ENCODE data around the gene DAAM1.

The DAAM1 gene

DNA sequence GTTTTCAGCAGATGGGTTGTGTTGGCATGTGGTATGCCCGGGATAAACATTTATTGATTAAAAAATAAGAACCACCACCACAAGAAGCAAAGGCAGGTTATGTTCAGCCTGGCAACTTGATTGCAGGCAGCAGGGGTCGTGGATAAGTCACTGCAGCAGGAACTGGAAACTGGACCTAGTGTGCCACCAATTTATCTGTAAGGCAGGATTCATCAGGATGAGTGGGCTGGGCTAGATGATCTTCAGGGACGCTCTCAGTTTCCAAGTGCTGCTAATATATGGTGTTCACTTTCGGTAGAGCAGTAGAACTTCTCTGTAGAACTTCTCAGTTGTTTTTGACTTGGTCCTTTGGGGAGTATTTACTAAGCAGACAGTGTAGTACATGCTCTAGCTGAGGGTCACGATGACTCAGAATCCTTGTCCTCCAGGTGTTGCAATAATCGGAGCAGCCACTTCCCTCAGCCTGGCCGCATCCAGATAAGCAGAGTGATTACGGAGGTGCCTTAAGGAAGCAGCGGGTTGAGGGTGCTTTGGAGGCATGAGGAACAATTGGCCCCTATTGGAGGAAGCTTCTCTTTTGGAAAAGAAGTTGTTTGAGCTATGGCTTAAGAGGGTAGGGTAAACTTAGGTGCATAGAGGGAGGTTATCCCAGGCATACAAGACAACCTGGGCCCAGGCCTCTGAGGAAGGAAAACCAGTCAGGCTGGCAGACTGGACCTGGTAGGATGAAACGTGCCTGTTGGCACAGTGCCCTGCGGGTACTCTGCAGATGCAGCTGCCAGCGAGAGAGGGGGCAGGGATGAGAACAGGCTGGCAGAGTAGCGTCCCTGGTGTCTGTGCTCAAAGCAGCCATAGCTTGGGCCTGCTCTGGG lies 172.7 kb downstream of the DAAM1 start:
- CTCF ChIA-PET = no interaction called here
- no peak for DNase-seq (ENCODE audit: extremely low spot score)
- TF ChIP-seq FOXK2 (IDR thresholded peaks at IDR 0.05) (no peak), BHLHE40 (IDR thresholded peaks at IDR 0.05; ENCODE audit: borderline replicate concordance) (no peak), LEF1 (IDR thresholded peaks at IDR 0.05; ENCODE audit: borderline replicate concordance) (no peak), FOXA1 (IDR thresholded peaks at IDR 0.05) (no peak), HDGF (IDR thresholded peaks at IDR 0.05; ENCODE audit: borderline replicate concordance) (no peak), CTBP1 (IDR thresholded peaks at IDR 0.05; ENCODE audit: borderline replicate concordance) (no peak), L3MBTL2 (conservative IDR thresholded peaks at IDR 0.05) (no peak), SUZ12 (IDR thresholded peaks at IDR 0.05) (no peak), ELF4 (IDR thresholded peaks at IDR 0.05) (no peak), NFRKB (IDR thresholded peaks at IDR 0.05) (no peak), ARNT (IDR thresholded peaks at IDR 0.05) (no peak), FOXM1 (IDR thresholded peaks at IDR 0.05; ENCODE audit: borderline replicate concordance) (no peak), TARDBP (IDR thresholded peaks at IDR 0.05) (no peak), SP1 (IDR thresholded peaks at IDR 0.05) (no peak), ZNF384 (IDR thresholded peaks at IDR 0.05) (no peak)
- TF ChIP-seq, protein P1, sequence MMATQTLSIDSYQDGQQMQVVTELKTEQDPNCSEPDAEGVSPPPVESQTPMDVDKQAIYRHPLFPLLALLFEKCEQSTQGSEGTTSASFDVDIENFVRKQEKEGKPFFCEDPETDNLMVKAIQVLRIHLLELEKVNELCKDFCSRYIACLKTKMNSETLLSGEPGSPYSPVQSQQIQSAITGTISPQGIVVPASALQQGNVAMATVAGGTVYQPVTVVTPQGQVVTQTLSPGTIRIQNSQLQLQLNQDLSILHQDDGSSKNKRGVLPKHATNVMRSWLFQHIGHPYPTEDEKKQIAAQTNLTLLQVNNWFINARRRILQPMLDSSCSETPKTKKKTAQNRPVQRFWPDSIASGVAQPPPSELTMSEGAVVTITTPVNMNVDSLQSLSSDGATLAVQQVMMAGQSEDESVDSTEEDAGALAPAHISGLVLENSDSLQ (IDR thresholded peaks at IDR 0.05) = no peak
- POLR2A ChIA-PET = no interaction called here

DNA sequence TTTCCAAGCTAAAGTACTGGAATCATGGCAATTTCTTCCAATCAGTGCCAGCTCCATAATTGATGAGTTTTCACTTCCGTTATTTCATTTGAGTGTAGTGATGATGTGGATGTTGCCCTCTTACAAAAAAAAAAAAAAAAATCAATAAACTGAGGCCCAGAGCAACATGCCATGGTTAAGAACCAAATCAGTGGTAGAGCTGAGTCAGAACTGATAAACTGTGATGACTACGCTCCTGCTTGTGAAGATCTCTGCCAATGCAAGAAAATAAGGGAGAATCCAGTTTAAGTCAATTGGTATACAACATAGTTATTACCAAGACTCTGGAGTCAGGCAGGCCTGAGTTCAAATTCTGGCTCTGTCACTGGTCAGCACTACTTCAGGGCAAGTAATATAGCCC lies 174.0 kb downstream of the DAAM1 start:
- DNase-seq (ENCODE audit: extremely low spot score) = no peak
- no peak for TF ChIP-seq FOXK2 (IDR thresholded peaks at IDR 0.05)
- TF ChIP-seq LEF1 (IDR thresholded peaks at IDR 0.05; ENCODE audit: borderline replicate concordance) = no peak
- TF ChIP-seq SP1 (IDR thresholded peaks at IDR 0.05) = no peak
- TF ChIP-seq ZNF384 (IDR thresholded peaks at IDR 0.05) = no peak
- TF ChIP-seq CTBP1 (IDR thresholded peaks at IDR 0.05; ENCODE audit: borderline replicate concordance) = no peak
- TF ChIP-seq TARDBP (IDR thresholded peaks at IDR 0.05) = no peak
- TF ChIP-seq ARNT (IDR thresholded peaks at IDR 0.05) = no peak
- TF ChIP-seq L3MBTL2 (conservative IDR thresholded peaks at IDR 0.05) = no peak
- no peak for TF ChIP-seq BHLHE40 (IDR thresholded peaks at IDR 0.05; ENCODE audit: borderline replicate concordance)
- TF ChIP-seq FOXA1 (IDR thresholded peaks at IDR 0.05) = no peak
- TF ChIP-seq SUZ12 (IDR thresholded peaks at IDR 0.05) = no peak
- TF ChIP-seq FOXM1 (IDR thresholded peaks at IDR 0.05; ENCODE audit: borderline replicate concordance) = no peak
- no peak for TF ChIP-seq HDGF (IDR thresholded peaks at IDR 0.05; ENCODE audit: borderline replicate concordance)
- TF ChIP-seq, protein P1 (IDR thresholded peaks at IDR 0.05) = no peak
- ChIA-PET CTCF (interaction anchor here (0.7 kb wide), 1 partner anchor 29 kb away, joined by 5 read pairs; no protein-coding TSS in a partner anchor), POLR2A (no interaction called here)

DNA sequence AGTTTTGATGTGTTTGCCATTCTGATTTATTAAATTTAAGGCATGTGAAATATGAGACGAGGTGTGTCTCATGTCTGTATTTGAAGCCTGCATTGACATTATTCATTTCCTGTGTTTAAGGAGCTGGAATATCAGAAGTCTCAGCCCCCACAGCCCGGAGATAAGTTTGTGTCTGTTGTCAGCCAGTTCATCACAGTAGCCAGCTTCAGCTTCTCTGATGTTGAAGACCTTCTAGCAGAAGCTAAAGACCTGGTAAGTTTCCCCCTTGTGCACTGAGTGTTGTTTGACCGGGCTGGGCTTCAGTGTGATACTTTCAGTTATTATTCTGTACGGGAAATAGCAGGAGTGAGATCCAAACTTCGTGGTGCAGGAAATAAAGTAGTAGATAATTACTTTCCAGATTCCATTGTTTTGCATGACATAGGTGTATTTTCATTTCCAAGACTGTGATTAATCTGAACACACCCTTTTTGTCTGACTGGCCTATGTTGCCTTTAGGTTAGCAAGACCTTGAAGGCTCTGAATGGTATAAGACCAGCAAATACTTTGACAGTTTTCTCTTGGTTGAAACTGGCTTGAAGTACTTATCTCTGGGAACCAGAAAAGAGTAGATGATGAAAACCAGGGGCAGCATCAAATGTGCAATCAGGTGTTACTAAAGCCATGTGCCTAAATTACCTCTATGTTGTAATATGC lies 175.2 kb downstream of the DAAM1 start:
- ChIA-PET POLR2A (no interaction called here), CTCF (no interaction called here)
- DNase-seq (ENCODE audit: extremely low spot score) = no peak
- TF ChIP-seq ELF4 (IDR thresholded peaks at IDR 0.05) (no peak), TARDBP (IDR thresholded peaks at IDR 0.05) (no peak), LEF1 (IDR thresholded peaks at IDR 0.05; ENCODE audit: borderline replicate concordance) (no peak), FOXK2 (IDR thresholded peaks at IDR 0.05) (no peak), NFRKB (IDR thresholded peaks at IDR 0.05) (no peak), L3MBTL2 (conservative IDR thresholded peaks at IDR 0.05) (no peak), FOXA1 (IDR thresholded peaks at IDR 0.05) (no peak), CTBP1 (IDR thresholded peaks at IDR 0.05; ENCODE audit: borderline replicate concordance) (no peak), SUZ12 (IDR thresholded peaks at IDR 0.05) (no peak)

DNA sequence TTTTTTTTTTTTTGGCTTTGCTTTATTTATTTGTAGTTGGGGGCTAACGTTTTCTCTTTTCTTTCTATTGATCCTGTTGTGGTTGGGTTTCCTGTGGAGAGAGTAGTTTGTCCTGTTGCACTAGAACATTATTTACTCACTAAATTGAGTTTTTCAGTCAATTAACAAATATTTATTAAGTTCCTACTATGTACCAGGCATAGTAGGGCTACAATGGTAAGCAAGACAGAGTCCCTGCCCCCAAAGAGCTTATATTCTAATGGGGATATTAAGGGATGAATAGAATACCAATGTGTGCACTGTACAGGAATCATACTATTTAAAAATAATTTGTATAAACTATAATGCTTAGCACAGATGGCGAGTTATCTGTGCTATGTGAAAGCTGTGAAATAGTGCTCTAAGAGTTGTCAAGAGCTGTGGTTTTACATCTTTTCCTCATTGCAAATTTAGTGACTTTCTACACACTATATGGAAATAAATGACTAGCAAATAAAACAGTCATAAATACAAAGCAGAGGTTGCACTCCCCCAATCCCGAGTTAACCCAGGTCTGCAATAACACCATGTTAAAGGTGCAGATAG lies 181.8 kb downstream of the DAAM1 start:
- TF ChIP-seq LEF1 (IDR thresholded peaks at IDR 0.05; ENCODE audit: borderline replicate concordance) (no peak), FOXK2 (IDR thresholded peaks at IDR 0.05) (no peak), SP1 (IDR thresholded peaks at IDR 0.05) (no peak), ZNF384 (IDR thresholded peaks at IDR 0.05) (no peak), FOXM1 (IDR thresholded peaks at IDR 0.05; ENCODE audit: borderline replicate concordance) (no peak), ELF4 (IDR thresholded peaks at IDR 0.05) (no peak), CTBP1 (IDR thresholded peaks at IDR 0.05; ENCODE audit: borderline replicate concordance) (no peak), SUZ12 (IDR thresholded peaks at IDR 0.05) (no peak), FOXA1 (IDR thresholded peaks at IDR 0.05) (no peak), ARNT (IDR thresholded peaks at IDR 0.05) (no peak), BHLHE40 (IDR thresholded peaks at IDR 0.05; ENCODE audit: borderline replicate concordance) (no peak), HDGF (IDR thresholded peaks at IDR 0.05; ENCODE audit: borderline replicate concordance) (no peak), TARDBP (IDR thresholded peaks at IDR 0.05) (no peak)
- TF ChIP-seq, protein P1 (IDR thresholded peaks at IDR 0.05) = no peak
- DNase-seq (ENCODE audit: extremely low spot score) = no peak
- CTCF ChIA-PET = no interaction called here
- POLR2A ChIA-PET = no interaction called here

DNA sequence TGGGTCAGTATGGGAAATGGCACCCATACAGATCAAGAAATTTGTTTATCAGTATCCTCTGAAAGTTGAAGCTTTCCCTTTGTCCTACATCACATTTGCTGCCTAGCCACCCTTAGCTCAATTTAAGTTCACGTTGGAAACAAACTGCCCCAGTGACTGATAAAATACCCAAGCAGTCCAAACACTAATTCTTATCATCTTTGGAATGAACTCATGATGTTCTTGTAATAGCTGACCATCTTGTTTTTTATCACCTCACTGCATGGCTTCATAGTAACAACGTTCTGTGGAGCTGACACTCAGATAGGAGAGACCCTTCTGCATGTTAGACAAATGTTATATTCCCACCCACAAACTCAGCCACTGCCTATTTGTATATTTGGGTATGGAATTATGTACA lies 183.3 kb downstream of the DAAM1 start:
- no peak for DNase-seq (ENCODE audit: extremely low spot score)
- TF ChIP-seq BHLHE40 (IDR thresholded peaks at IDR 0.05; ENCODE audit: borderline replicate concordance) (no peak), FOXK2 (IDR thresholded peaks at IDR 0.05) (no peak), ZNF384 (IDR thresholded peaks at IDR 0.05) (no peak), NFRKB (IDR thresholded peaks at IDR 0.05) (no peak), LEF1 (IDR thresholded peaks at IDR 0.05; ENCODE audit: borderline replicate concordance) (no peak), HDGF (IDR thresholded peaks at IDR 0.05; ENCODE audit: borderline replicate concordance) (no peak), L3MBTL2 (conservative IDR thresholded peaks at IDR 0.05) (no peak), TARDBP (IDR thresholded peaks at IDR 0.05) (no peak), ARNT (IDR thresholded peaks at IDR 0.05) (no peak), ELF4 (IDR thresholded peaks at IDR 0.05) (no peak)
- TF ChIP-seq, protein P1 (IDR thresholded peaks at IDR 0.05) = no peak
- ChIA-PET CTCF (no interaction called here), POLR2A (no interaction called here)

Data from HEK293T (cell line).